Esophagus mucosa (tissue), 1 donor: ENCODE measurements around the gene MAZ. TPM values are rescaled to one million over a fixed set of nuclear protein-coding genes. Genes with fewer than 3 reads are reported as not detected.
"Not testable (repeated sequence)": the region's sequence is repeated elsewhere in the genome, so short reads cannot be mapped to it uniquely, and the experiment has no call there.

Source experiments
- ATAC-seq: fragments of 200-7000 bp; cut with Tn5 transposase; one replicate; pipeline ENCODE4 v1.9.1; 2020
- total RNA-seq: library from RNA; stranded (reverse); gene quantifications from one replicate; pipeline ENCODE4 v1.2.4, GENCODE V29; 2023
- donor health status: DM: yes; HTN: yes; CAD: no.

MAZ gene
- total RNA-seq, 1 donor from 2014 or later = 169 TPM

GRCh38 chr16:29825145-29826044 is 19.1 kb downstream of the MAZ start:
- ATAC-seq = peak; percentile 56

DNA sequence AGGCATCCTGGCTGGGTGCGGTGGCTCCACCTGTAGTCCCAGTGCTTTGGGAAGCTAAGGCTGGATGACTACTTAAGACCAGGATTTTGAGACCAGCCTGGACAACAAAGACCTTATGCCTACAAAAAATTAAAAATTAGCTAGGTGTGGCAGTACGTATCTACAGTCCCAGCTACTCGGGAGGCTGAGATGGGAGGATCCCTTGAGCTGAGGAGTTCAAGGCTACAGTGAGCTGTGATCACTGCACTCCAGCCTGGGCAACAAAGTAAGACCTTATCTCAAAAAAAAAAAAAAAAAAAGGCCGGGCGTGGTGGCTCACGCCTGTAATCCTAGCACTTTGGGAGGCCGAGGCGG is 20.0 kb downstream of the MAZ start:
- ATAC-seq = no peak

- peak; percentile 4 for ATAC-seq
These were observed 24.4 kb downstream of the MAZ start for GRCh38 chr16:29830774-29831173.

DNA sequence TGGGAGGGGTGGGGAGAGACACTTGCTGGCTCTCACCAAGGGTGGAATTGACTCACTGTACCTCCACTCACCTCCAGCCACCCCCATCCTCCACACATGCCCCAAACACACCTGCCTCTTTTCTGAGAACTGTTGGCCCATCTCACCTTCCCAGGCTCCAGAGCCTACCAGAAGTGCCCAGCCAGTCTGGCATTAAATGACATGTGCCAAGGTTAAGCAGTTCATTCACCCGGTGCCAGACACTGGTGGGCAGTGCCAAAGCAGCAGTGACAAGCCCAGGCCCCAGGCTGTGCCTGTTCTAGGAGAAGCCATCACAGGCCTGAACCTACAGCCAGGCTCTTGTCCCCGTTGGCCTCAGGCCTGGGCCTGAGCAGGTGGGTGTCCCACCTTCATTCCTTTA is 25.2 kb downstream of the MAZ start:
- peak; percentile 39 for ATAC-seq

DNA sequence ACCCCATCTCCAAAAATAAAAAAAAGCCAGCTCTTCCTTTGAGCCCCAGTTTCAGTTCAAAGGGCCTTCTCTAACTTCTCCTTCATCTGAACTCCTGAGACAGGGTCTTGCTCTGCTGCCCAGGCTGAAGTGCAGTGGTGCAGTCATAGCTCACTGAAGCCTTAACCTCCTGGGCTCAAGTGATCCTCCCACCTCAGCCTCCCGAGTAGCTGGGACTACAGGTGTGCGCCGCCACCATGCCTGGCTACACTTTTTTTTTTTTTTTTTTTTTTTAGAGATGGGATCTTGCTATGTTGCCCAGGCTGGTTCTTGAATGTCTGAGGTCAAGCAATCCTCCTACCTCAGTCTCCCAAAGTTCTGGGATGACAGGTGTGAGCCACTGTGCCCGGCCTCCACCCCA is 26.9 kb downstream of the MAZ start:
- not testable (repeated sequence) for ATAC-seq

DNA sequence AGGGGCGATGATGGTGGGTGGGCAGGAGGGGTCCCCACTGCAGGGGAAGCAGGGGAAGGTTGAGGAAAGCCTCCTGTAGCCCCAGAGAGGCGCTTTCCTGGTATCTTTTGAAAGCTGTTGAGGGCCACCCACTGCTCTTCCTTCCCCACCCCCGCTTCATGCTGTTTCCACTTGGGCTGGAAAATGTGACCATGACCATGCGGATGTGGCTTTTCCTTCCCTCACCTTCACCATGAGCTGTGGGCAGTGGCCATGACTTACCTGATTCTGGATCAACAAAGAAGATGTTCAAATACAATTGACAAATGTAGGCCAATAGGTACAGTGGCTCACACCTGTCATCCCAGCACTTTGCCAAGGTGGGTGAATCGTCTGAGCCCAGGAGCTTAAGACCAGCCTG is 27.8 kb downstream of the MAZ start:
- no peak for ATAC-seq

- no peak for ATAC-seq
These were observed 29.6 kb downstream of the MAZ start for GRCh38 chr16:29835926-29836325.

GRCh38 chr16:29836623-29837022 is 30.3 kb downstream of the MAZ start:
- ATAC-seq = no peak

GRCh38 chr16:29837841-29838240 is 31.5 kb downstream of the MAZ start:
- ATAC-seq = no peak

GRCh38 chr16:29839822-29840221 is 33.5 kb downstream of the MAZ start:
- ATAC-seq = no peak

DNA sequence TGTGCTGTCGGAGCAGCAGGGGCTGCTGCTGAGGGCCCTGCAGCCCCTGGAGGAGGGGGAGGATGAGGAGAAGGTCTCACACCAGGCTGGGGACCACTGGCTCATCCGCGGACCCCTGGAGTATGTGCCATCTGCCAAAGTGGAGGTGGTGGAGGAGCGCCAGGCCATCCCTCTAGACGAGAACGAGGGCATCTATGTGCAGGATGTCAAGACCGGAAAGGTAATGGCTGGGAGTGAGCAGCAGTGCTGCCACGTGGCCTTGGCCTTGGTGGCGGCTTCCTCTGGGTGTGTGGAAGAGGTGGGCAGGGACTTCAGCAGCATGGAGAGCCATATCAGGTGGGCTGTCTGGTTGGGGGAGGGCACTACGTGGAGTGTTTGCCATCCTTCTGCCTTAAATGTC is 33.9 kb downstream of the MAZ start:
- no peak for ATAC-seq

DNA sequence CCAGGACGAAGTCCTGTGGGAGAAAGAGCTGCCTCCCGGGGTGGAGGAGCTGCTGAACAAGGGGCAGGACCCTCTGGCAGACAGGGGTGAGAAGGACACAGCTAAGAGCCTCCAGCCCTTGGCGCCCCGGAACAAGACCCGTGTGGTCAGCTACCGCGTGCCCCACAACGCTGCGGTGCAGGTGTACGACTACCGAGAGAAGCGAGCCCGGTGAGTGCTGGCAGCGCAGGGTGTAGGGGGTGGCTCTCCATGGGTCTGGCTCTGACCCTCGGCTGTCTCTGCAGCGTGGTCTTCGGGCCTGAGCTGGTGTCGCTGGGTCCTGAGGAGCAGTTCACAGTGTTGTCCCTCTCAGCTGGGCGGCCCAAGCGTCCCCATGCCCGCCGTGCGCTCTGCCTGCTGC is 35.3 kb downstream of the MAZ start:
- ATAC-seq = peak; percentile 26

DNA sequence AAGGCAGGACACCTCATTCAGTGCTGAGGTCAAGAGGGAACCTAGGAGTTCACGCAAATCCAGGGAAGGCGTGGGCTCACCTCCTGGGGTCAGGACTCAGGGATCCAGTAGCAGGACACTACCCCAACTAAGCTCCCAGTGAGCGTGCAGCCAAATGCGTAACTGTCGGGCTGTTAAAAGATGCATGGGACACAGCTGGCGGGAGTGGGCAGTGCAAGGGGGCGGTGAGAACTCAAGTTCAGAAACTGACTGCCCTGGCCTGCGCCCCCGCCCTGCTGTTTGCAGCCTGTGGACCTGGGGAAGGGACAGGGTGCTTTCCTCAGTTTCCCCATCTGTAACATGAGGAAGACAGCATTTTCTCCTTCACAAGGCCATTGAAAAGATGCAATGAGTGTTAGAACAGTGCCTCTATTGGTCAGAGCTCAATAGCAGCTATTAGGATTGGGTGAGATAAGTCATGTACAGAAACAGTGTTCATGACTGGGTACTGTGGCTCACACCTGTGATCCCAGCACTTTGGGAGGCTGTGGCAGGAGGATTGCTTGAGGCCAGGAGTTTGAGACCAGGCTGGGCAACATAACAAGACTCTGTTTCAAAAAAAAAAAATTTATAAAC is 36.5 kb downstream of the MAZ start:
- no peak for ATAC-seq

DNA sequence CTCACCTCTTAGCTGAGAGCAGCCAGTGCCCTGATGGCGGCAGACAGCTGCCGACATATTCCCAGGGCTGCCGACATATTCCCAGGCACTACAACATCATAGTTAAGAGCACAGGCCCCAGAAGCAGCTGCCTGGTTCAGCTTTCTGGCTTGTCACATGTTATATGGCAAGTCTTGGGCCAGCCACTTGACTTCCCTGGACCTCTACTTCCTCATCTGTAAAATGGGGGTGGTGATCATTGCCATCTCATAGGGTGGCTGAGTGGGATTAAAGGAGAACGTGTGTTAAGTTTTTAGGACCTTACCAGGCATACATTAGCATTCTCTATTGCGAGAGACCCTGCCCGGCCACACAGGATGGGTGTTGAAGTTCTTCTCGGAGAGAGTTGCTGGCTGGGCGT is 37.6 kb downstream of the MAZ start:
- ATAC-seq = no peak

- ATAC-seq = no peak
These were observed 38.4 kb downstream of the MAZ start for GRCh38 chr16:29844575-29845331.

DNA sequence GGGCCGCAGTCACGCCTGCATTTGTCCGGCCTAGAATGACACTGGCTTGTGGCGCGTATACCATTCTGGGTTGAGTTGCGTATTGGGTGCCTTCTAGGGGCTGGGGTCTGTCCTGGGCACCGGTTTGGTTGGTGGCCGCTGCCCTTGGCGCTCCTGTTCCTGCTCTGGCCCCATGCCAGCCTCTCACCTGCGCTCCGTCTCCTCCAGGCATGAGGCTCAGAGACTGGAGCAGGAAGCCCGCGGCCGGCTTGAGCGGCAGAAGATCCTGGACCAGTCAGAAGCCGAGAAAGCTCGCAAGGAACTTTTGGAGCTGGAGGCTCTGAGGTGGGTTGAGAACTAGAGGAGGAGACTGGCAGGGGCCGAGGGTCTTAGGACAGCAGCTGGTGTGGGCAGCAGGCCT is 39.3 kb downstream of the MAZ start:
- no peak for ATAC-seq

DNA sequence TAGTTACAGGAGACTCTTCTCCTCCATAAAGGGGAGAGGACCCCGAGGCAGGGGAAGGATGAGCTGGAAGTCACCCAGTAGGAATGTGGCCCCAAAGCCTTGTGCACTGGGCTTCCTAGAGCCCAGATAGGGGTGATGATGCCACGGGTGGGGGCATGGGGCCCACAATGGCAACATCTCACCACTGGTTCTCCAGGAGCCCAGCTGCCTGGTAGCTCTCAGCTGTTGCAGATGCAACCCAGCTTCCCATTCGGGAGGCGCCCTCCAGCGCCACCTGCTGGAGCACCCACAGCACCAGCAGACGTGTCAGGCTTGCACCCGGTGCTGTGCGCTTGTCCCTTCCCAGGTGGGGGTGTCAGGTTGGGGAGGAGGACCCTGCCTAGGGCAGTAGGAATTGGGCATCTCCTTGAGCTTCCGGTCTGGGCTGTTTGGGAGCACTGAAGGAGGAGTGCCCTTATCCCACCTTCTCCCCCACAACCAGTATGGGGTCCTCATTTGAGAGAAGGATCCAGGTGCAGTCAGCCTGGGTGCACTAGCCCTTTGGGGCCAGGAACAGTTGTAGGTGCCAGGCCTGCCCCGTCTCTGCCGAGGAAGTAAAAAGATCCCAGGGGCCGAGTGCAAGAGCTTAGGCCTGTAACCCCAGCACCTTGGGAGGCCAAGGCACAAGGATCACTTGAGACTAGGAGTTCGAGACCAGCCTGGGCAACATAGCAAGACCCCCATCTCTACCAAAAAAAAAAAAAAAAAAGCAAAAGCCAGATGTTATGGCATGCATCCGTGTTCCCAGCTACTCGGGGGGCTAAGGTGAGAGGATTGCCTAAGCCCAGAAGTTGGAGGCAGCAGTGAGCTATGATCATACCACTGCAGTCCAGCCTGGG is 42.3 kb downstream of the MAZ start:
- ATAC-seq = peak; percentile 75

GRCh38 chr16:29849505-29849904 is 43.2 kb downstream of the MAZ start:
- no peak for ATAC-seq

- ATAC-seq = no peak
These were observed 44.7 kb downstream of the MAZ start for GRCh38 chr16:29850998-29851397.

GRCh38 chr16:29852654-29853053 is 46.3 kb downstream of the MAZ start:
- ATAC-seq = no peak

- no peak for ATAC-seq
These were observed 48.3 kb downstream of the MAZ start for GRCh38 chr16:29854520-29855100.

DNA sequence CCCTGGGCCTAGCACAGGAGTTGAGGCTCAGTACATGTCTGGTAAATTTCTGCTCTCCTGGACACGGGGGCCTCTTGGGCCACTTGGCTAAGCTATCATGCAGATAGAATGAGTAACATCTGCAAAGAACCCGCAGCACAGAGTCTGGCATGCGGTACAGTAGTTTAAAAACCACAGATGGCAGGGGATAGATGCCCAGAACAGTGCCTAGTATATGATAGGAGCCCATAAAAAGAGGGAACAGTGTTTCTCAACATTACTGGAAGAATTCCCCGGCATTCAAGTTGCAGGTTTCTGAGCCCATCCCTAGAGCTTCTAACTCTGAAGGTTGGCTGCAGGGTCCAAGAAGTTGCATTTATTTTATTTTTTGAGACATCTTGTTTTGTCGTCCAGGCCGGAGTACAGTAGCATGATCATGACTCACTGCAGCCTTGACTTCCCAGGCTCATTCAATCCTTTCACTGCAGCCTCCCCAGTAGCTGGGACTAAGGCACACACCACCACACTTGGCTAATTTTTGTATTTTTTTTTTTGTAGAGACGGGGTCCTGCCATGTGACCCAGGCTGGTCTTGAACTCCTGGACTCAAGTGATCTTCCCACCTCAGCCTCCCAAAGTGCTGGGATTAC is 50.9 kb downstream of the MAZ start:
- ATAC-seq = no peak
